Thyroid gland (tissue), 4 donors: ENCODE measurements around the gene FUT3.

Experiments
- POLR2A ChIP-seq, 2 donors: fragments of 450-650 bp; IDR thresholded peaks; one replicate each; pipeline ENCODE4 v1.6.1; 2017; ENCODE audit warnings: antibody characterized with exemption in 2 of 2, mild to moderate bottlenecking in 2 of 2, moderate library complexity in 1 of 2
- TF ChIP-seq, protein P1 (sequence below), 6 experiments: fragments of 200-600 bp in 3 of 6; fragments of 450-650 bp in 3 of 6; sonication (generic) in 3 of 6; IDR thresholded peaks; one replicate each; pipeline ENCODE4 v1.5.1; 2016 to 2019; ENCODE audit warnings: antibody characterized with exemption in 6 of 6, mild to moderate bottlenecking in 2 of 6, inconsistent platforms in 1 of 6, moderate library complexity in 1 of 6

DNA sequence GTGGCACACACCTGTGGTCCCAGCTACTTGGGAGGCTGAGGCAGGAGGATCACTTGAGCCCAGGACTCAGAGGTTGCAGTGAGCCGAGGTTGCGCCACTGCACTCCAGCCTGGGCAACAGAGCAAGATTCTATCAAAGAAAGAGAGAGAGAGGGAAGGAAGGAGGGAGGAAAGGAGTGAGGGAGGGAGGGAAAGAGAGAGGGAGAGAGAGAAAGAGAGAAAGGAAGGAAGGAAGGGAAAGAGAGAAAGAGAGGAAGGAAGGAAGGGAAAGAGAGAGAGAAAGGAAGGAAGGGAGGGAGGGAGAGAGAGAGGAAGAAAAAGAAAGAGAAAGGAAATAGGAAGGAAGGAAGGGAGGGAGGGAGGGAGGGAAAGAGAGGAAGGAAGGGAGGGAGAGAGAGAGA, 34.0 kb downstream of the FUT3 start:
- TF ChIP-seq, protein P1, sequence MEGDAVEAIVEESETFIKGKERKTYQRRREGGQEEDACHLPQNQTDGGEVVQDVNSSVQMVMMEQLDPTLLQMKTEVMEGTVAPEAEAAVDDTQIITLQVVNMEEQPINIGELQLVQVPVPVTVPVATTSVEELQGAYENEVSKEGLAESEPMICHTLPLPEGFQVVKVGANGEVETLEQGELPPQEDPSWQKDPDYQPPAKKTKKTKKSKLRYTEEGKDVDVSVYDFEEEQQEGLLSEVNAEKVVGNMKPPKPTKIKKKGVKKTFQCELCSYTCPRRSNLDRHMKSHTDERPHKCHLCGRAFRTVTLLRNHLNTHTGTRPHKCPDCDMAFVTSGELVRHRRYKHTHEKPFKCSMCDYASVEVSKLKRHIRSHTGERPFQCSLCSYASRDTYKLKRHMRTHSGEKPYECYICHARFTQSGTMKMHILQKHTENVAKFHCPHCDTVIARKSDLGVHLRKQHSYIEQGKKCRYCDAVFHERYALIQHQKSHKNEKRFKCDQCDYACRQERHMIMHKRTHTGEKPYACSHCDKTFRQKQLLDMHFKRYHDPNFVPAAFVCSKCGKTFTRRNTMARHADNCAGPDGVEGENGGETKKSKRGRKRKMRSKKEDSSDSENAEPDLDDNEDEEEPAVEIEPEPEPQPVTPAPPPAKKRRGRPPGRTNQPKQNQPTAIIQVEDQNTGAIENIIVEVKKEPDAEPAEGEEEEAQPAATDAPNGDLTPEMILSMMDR (IDR thresholded peaks at IDR 0.05) = no peak
- no peak for TF ChIP-seq POLR2A (IDR thresholded peaks at IDR 0.05)
